Measurements from ENCODE around the gene HSFY2.
"Not testable (repeated sequence)": the region's sequence is repeated elsewhere in the genome, so short reads cannot be mapped to it uniquely, and the experiment has no call there.

GRCh38 chrY:18754077-18754476, 19.5 kb downstream of the HSFY2 start:
- not testable (repeated sequence) for TF ChIP-seq CTCF (conservative IDR thresholded peaks at IDR 0.05); EZH2 (IDR thresholded peaks at IDR 0.05; ENCODE audit: low read depth)

Data from PC-9 (cell line).